Measurements from ENCODE around the gene USP34.

USP34 gene

DNA sequence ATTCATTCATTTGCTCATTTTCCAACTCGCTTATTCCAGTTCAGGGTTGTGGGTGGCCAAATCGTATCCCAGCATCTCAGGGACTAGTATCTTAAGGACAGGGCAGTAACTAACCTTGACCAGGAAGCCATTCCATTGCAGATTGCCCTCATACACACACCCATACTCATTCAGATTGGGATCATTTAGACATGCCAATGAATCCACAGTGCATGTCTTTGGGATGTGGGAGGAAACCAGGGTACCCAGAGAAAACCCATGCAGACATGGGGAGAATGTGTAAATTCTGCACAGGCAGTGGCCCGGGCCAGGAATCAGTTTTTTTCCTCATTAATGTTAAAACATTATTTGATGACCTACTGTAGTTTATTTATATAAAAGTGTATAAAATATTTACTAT is 150.7 kb downstream of the USP34 start:
- no peak for DNase-seq (ENCODE audit: low read depth in 3 of 3, low spot score in 1 of 3)

DNA sequence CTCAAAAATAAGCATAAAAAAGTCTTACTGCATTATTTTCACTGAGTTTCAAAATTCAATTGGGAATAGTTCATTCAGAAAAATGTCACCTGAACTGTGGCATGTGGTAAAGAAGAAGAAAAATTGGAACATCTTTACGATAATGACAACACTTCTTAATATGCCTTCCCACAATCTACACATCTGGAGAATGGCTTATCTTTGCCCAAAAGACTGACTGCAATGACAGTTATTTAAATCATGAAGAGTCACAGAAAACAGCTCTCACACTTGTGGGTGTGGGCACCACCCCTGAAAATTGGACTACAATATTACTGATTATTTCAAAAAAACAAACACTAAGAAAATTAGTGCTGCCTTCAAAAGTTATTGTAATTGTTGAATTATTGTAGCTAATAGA is 152.3 kb downstream of the USP34 start:
- DNase-seq (ENCODE audit: low read depth in 3 of 3, low spot score in 1 of 3): no peak

DNA sequence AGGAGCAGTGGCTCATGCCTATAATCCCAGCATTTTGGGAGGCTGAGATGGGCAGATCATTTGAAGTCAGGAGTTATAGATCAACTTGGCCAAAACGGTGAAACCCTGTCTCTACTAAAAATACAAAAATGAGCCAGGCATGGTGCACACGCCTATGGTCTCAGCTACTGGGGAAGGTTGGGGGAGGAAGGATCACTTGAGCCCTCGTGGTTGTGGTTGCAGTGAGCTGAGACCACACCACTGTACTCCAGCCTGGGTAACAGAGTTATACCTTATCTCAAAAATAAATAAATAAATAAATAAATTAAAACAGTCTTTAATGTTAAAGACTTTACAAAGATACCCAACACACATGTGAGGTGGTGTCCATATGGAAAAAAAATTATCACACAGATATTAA is 174.9 kb downstream of the USP34 start:
- DNase-seq (ENCODE audit: low read depth in 3 of 3, low spot score in 1 of 3): no peak

GRCh38 chr2:61291851-61292575 is 178.9 kb downstream of the USP34 start:
- no peak for DNase-seq (ENCODE audit: low read depth in 3 of 3, low spot score in 1 of 3)

DNA sequence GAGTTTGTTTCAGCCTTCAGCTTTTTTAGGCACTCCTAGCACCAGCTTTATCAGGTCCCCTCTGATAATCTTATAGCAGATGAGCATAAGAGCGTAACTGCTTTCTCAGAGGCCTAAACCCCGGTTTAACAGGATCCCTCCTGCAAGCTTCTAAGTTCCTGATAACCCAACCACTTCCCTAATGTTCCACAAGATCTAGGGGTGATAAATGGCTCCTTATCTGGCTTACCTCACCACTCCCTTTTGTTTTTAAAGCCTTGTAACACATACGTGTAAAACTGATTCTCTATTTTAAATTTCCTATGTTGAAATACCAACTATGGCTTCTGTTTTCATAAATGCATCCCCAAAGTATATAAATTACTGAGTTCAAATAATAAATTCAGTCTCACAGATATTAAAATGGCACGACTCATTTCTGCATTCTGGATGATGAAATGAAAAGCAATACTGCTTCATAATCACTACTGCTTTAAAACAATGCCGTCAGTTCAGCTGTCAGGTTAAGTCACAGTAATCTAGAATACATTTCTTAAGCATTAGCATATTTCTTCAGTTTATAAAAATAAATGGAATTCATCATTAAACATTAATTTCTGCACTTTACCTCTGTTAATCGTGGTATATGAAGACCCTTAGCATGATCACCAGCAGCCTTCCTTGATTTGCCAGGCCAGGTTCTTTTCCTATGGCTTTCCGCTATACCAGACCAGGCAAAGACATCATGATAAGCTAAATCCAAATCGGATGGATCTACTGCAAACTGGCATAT is 182.6 kb downstream of the USP34 start:
- DNase-seq (ENCODE audit: low read depth in 3 of 3, low spot score in 1 of 3): no peak

- no peak for DNase-seq (ENCODE audit: low read depth in 3 of 3, low spot score in 1 of 3)
Observed at GRCh38 chr2:61287254-61287653, 183.6 kb downstream of the USP34 start.

DNA sequence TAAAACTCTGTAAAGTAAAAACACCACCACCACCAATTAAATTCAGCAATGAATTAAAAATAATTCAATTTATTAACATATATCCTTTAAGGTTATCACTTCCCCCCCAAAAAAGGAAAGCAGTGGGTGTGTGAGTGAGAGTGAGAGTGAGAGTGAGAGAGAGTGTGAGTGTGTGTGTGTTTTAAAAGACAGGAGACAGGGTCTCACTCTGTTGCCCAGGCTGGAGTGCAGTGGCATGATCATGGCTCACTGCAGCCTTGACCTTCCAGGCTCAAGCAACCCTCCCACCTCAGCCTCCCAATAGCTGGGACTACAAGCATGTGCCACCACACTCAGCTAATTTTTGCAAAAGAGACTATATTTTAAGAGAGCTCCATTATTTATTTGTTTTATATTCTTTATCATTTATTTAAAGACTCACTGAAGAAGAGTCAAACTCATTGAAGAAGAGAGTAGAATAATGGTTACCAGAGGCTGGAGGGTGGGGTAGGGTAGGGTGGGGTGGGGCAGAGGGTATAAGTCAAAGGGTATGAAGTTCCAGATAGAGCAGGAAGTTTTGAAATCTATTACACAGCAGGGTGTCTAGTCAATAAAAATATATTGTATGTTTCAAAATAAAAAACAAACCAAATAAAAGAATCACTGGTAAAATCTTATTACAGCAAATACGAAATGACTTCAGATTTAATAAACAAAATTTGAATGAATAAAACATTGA is 187.3 kb downstream of the USP34 start:
- no peak for DNase-seq (ENCODE audit: low read depth in 3 of 3, low spot score in 1 of 3)

GRCh38 chr2:61282104-61282590 is 188.7 kb downstream of the USP34 start:
- no peak for DNase-seq (ENCODE audit: low read depth in 3 of 3, low spot score in 1 of 3)

DNA sequence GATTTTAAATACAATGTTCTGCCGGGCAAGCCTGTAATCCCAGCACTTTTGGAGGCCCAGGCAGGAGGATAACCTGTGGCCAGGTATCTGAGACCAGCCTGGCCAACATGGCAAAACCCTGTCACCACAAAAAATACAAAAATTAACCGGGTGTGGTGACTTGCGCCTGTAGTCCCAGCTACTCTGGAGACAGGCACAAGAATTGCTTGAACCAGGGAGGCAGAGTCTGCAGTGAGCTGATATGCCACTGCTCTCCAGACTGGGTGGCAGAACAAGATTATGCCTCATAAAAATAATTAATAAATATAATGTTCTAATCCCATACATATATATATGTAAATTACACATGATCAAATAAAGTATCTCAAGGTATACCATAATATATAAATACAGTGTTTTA is 189.6 kb downstream of the USP34 start:
- DNase-seq (ENCODE audit: low read depth in 3 of 3, low spot score in 1 of 3): no peak

- DNase-seq (ENCODE audit: low read depth in 3 of 3, low spot score in 1 of 3): no peak
Observed at GRCh38 chr2:61277756-61278155, 193.1 kb downstream of the USP34 start.

GRCh38 chr2:61275575-61276184 is 195.2 kb downstream of the USP34 start:
- DNase-seq (ENCODE audit: low read depth in 3 of 3, low spot score in 1 of 3): no peak

- DNase-seq (ENCODE audit: low read depth in 3 of 3, low spot score in 1 of 3): no peak
Observed at GRCh38 chr2:61272421-61273070, 198.3 kb downstream of the USP34 start.

DNA sequence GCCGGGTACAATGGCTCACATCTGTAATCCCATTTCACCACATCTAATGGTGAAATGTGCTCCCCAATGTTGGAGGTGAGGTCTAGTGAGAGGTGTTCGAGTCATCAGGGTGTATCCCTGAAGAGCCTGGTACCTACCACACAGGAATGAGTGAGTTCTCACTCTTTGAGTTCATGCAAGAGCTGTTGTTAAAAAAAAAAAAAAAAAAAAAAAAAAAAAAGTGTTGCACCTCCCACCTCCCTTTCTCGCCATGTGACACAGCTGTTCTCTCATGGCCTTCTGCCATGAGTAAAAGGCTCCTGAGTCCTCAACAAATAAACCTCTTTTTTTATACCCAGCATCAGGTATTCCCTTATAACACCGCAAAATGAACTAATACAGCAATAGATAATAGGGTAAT is 202.6 kb downstream of the USP34 start:
- no peak for DNase-seq (ENCODE audit: low read depth in 3 of 3, low spot score in 1 of 3)

- DNase-seq (ENCODE audit: low read depth in 3 of 3, low spot score in 1 of 3): no peak
Observed at GRCh38 chr2:61266632-61267505, 204.0 kb downstream of the USP34 start.

GRCh38 chr2:61263830-61264229 is 207.1 kb downstream of the USP34 start:
- DNase-seq (ENCODE audit: low read depth in 3 of 3, low spot score in 1 of 3): no peak

DNA sequence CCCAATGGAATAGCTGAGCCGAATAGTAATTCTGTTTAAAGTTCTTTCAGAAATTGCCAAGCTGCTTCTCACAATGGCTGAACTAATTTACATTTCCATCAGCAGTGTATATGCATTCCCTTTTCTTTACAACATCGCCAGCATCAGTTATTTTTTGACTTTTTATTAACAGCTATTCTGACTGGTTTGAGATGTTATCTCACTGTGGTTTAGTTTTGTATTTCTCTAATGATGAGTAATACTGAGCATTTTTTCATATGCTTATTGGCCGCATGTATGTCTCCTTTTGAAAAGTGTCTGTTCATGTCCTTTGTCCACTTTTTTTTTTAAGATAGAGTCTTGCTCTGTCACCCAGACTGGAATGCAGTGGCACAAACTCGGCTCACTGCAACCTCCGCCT is 208.2 kb downstream of the USP34 start:
- no peak for DNase-seq (ENCODE audit: low read depth in 3 of 3, low spot score in 1 of 3)

DNA sequence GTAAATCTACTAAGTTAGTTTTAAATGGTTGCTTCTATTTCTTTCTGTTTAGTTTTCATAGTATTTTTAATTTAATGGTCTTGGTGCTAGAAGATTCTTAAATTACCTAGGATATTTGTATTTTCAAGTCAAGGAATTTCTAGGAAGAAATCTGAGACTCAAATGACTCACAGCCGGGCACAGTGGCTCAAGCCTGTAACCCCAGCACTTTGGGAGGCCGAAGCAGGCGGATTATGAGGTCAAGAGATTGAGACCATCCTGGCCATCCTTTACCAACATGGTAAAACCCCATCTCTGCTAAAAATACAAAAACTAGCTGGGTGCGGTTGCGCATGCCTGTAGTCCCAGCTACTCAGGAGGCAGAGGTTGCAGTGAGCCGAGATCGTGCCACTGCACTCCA is 213.4 kb downstream of the USP34 start:
- no peak for DNase-seq (ENCODE audit: low read depth in 3 of 3, low spot score in 1 of 3)

- DNase-seq (ENCODE audit: low read depth in 3 of 3, low spot score in 1 of 3): no peak
Observed at GRCh38 chr2:61255580-61256437, 215.1 kb downstream of the USP34 start.

DNA sequence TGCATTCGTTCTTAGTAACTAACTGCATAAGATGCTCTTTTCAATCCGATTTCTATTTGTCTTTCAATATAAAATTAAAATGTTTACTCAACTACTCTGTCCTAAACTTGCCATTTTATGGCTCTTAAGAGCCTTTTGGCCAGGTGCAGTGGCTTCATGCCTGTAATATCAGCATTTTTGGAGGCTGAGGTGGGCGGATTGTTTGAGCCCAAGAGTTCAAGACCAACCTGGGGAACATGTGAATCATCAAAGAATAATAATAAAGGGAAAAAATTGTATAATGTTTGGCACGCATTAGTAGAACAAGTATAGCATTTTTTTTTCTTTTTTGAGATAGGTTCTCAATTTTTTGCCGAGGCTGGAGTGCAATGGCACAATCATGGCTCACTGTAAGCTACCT is 216.4 kb downstream of the USP34 start:
- no peak for DNase-seq (ENCODE audit: low read depth in 3 of 3, low spot score in 1 of 3)

Measured in stimulated activated CD4-positive, alpha-beta T cell treated with anti-CD3 and anti-CD28 coated beads, TNF-alpha, amount 100 ng/mL, for 1 hour (primary cell).